Thyroid gland (tissue), 4 donors: ENCODE measurements around the gene WWC2. TPM values are rescaled to one million over a fixed set of nuclear protein-coding genes. Genes with fewer than 3 reads are reported as not detected.

Source experiments
- DNase-seq, 2 donors: peaks; one replicate each; pipeline ENCODE4 v3.0.0-alpha.2; 2019
- H3K27ac ChIP-seq, 3 donors: fragments of 200-600 bp; sonication (generic); 1 replicate in 2 of 3; 2 replicates in 1 of 3; pipeline ENCODE4 v1.5.1; 2016 to 2019; ENCODE audit warnings: mild to moderate bottlenecking in 1 of 3, moderate library complexity in 1 of 3
- H3K27me3 ChIP-seq: fragments of 200-600 bp; sonication (generic); one replicate; pipeline ENCODE4 v1.5.1; 2019
- H3K36me3 ChIP-seq, 2 donors: fragments of 200-600 bp; sonication (generic); one replicate each; pipeline ENCODE4 v1.5.1; 2016 to 2019
- H3K4me1 ChIP-seq, 2 donors: fragments of 200-600 bp; sonication (generic); one replicate each; pipeline ENCODE4 v1.5.1; 2017 to 2019
- H3K4me3 ChIP-seq, 3 donors: fragments of 200-600 bp; sonication (generic); replicated peaks in 1 of 3; 1 replicate in 2 of 3; 2 replicates in 1 of 3; pipeline ENCODE4 v1.5.1; 2016; ENCODE audit warnings: mild to moderate bottlenecking in 1 of 3
- H3K9me3 ChIP-seq: fragments of 200-600 bp; sonication (generic); one replicate; pipeline ENCODE4 v1.5.1; 2017
- CTCF ChIP-seq, 6 experiments: fragments of 200-600 bp in 3 of 6; fragments of 450-650 bp in 3 of 6; sonication (generic) in 3 of 6; IDR thresholded peaks; one replicate each; pipeline ENCODE4 v1.5.1; 2016 to 2019; ENCODE audit warnings: antibody characterized with exemption in 6 of 6, mild to moderate bottlenecking in 2 of 6, inconsistent platforms in 1 of 6, moderate library complexity in 1 of 6
- POLR2A ChIP-seq, 2 donors: fragments of 450-650 bp; IDR thresholded peaks; one replicate each; pipeline ENCODE4 v1.6.1; 2017; ENCODE audit warnings: antibody characterized with exemption in 2 of 2, mild to moderate bottlenecking in 2 of 2, moderate library complexity in 1 of 2
- WGBS, 2 donors: methylation state at CpG; one replicate each; pipeline ENCODE4 v1.1.5; 2017; 5-methylcytosine and 5-hydroxymethylcytosine counted together
- intact Hi-C: fragments of 100-400 bp; cut with DNase I; formaldehyde crosslinking; loops from one replicate; pipeline ENCODE4 v1.15.1; 2023
- total RNA-seq, 4 donors: library from RNA; depleted of rRNA; stranded (reverse); fragments of >200 nt; gene quantifications; one replicate each; pipeline ENCODE4 v1.2.3, GENCODE V29; 2016

The WWC2 gene
- total RNA-seq, 4 donors from 2014 or later = 44.6 to 87.4 (median 53.5) TPM

DNA sequence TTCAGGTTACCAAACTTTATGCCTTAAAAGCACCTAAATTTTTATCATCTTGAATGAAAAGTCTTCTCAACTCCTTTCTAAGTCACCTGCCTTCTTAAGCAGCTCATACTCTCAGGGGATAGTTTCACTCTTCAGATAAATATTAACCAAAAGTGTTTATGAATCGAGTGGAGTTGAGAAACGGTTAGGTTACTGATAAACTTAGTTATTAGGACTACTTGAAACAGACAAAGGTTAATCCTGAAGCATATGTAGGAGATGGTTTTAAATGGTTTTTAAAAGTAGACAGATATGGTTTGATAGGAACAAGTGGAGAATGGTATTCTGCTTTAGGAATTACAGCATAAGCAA lies 188.2 kb downstream of the WWC2 start:
- Histone ChIP-seq H3K27ac (no peak overlapping the region), H3K4me1 (no peaks in the 10 kb centered on the region), H3K4me3 (no peak overlapping the region), H3K9me3 (no peaks in the 10 kb centered on the region), H3K27me3 (no peaks in the 10 kb centered on the region), H3K36me3 (peaks cover 41 to 49% of the 10 kb centered on the region in 2 donors)
- intact Hi-C loops = no loop called here
- no peak for DNase-seq
- 93% methylated on average over 2 of the region's 2 CpGs for WGBS, 2 donors
- TF ChIP-seq CTCF (IDR thresholded peaks at IDR 0.05) (no peak), POLR2A (IDR thresholded peaks at IDR 0.05) (no peak)

- WGBS, 2 donors = 94 to 98% methylated on average over 6 of the region's 6 CpGs
- TF ChIP-seq POLR2A (IDR thresholded peaks at IDR 0.05) (no peak), CTCF (IDR thresholded peaks at IDR 0.05) (no peak)
- H3K4me3 ChIP-seq = no peak overlapping the region
- DNase-seq = no peak
- H3K27me3 ChIP-seq = no peaks in the 10 kb centered on the region
- no peaks in the 10 kb centered on the region for H3K4me1 ChIP-seq
- H3K27ac ChIP-seq = no peak overlapping the region
- H3K36me3 ChIP-seq = peaks cover 37 to 48% of the 10 kb centered on the region in 2 donors
- intact Hi-C loops = no loop called here
- no peaks in the 10 kb centered on the region for H3K9me3 ChIP-seq
These were observed 188.6 kb downstream of the WWC2 start for GRCh38 chr4:183287677-183288076.

GRCh38 chr4:183288955-183289354 lies 189.9 kb downstream of the WWC2 start:
- intact Hi-C loops = no loop called here
- Histone ChIP-seq H3K36me3 (peaks cover 32 to 37% of the 10 kb centered on the region in 2 donors), H3K4me1 (no peaks in the 10 kb centered on the region), H3K27ac (no peak overlapping the region), H3K4me3 (no peak overlapping the region), H3K27me3 (no peaks in the 10 kb centered on the region), H3K9me3 (no peaks in the 10 kb centered on the region)
- no peak for TF ChIP-seq POLR2A (IDR thresholded peaks at IDR 0.05)
- TF ChIP-seq CTCF (IDR thresholded peaks at IDR 0.05) = no peak
- WGBS, 2 donors = 95 to 100% methylated on average over 1 to 2 of the region's 2 CpGs
- no peak for DNase-seq

DNA sequence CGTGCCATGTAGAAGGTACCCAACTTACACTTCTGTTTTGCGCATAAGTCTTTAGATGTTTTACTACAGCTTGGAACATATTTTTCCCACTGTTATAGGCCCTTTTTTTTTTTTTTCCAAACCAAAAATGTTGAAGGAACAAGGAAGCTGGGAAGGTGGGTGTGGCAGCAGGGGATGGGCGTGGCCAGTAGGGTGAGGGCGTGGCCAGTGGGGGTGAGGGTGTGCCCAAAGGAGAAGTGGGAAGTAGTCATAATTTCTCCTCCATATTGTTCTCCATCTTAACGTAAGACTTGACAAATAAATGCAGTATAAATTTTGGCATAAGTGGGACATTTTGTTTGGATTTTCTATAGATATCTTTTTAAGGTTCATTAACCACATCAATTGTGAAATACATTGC lies 190.6 kb downstream of the WWC2 start:
- intact Hi-C loops = no loop called here
- Histone ChIP-seq H3K36me3 (peaks cover 29 to 30% of the 10 kb centered on the region in 2 donors), H3K4me1 (no peaks in the 10 kb centered on the region), H3K27ac (no peak overlapping the region), H3K4me3 (no peak overlapping the region), H3K27me3 (no peaks in the 10 kb centered on the region), H3K9me3 (no peaks in the 10 kb centered on the region)
- WGBS, 2 donors = 94 to 96% methylated on average over 5 of the region's 5 CpGs
- no peak for DNase-seq
- TF ChIP-seq POLR2A (IDR thresholded peaks at IDR 0.05) (no peak), CTCF (IDR thresholded peaks at IDR 0.05) (no peak)

GRCh38 chr4:183291070-183291469 lies 192.0 kb downstream of the WWC2 start:
- TF ChIP-seq POLR2A (IDR thresholded peaks at IDR 0.05) = no peak
- TF ChIP-seq CTCF (IDR thresholded peaks at IDR 0.05) = no peak
- WGBS, 2 donors = 91 to 93% methylated on average over 2 of the region's 2 CpGs
- H3K4me3 ChIP-seq = no peak overlapping the region
- peaks cover 27 to 30% of the 10 kb centered on the region in 2 donors for H3K36me3 ChIP-seq
- H3K4me1 ChIP-seq = no peaks in the 10 kb centered on the region
- H3K27ac ChIP-seq = no peak overlapping the region
- intact Hi-C loops = no loop called here
- no peaks in the 10 kb centered on the region for H3K9me3 ChIP-seq
- no peak for DNase-seq
- H3K27me3 ChIP-seq = no peaks in the 10 kb centered on the region
